Measurements from ENCODE around the gene PLXND1. TPM values are rescaled to one million over a fixed set of nuclear protein-coding genes. Genes with fewer than 3 reads are reported as not detected.

PLXND1 gene
- polyA plus RNA-seq, 1 donor = 51.2 TPM

DNA sequence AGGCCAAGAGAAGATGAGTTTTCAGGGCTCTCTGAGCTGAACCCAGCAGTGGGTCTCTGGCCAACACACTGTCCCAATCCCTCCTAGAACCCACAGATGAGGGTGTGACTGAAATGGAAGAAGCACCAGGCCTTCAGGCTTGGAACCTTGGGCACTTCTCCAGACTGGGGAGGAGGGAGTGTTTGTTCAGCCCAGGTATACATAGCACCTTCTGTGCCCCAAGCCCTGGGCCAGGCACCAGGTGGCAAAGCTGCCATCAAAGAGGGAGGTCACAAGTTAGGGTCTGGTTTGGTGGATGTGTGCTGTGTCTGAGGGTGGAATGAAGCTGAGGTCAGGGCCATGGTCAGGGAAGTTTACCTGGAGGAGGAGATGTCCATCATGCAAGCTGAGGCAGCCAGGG, 93.9 kb downstream of the PLXND1 start:
- H3K4me1 ChIP-seq (ENCODE audit: control insufficient read depth, insufficient read depth, low read length) = no peaks in the 10 kb centered on the region
- H3K27ac ChIP-seq (ENCODE audit: low read length) = no peak overlapping the region
- H3K36me3 ChIP-seq (ENCODE audit: control insufficient read depth, insufficient read depth, low read length) = peaks cover 57% of the 10 kb centered on the region
- no peaks in the 10 kb centered on the region for H3K27me3 ChIP-seq (ENCODE audit: control insufficient read depth, insufficient read depth, low read length)
- no peak overlapping the region for H3K4me3 ChIP-seq (ENCODE audit: low read length)
- DNase-seq = no peak
- no peaks in the 10 kb centered on the region for H3K9me3 ChIP-seq (ENCODE audit: control insufficient read depth, low read depth, low read length)

DNA sequence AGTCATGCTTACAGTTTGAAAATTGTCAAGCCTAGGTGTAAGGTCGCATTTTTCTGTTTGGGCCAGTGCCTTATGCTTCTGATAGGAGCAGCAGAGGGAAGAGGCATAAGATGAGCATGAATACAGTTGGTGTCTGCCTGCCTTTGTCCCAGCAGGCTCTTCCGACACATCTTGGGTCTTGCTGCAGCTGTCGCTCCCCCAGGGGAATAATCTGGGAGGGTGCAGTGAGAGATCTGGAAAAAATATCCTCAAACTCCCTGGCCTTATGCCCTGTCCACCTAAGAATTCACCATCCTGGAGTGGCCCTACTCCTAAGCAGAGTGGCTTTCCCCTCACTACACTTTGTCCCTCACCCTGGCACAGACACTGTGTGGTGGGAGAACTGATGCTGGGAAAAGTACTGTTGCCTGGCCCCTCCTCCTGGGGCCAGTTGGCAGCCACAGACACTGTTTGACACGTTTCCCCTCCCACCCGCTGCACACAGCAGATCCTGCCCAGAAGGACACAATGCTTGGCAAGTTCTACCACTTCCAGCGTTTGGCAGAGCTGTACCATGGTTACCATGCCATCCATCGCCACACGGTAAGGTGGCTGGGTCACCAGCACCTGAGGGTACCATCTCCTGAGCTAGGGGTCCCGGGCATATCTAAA, 99.2 kb downstream of the PLXND1 start:
- Histone ChIP-seq H3K27me3 (ENCODE audit: control insufficient read depth, insufficient read depth, low read length) (no peaks in the 10 kb centered on the region), H3K36me3 (ENCODE audit: control insufficient read depth, insufficient read depth, low read length) (peaks cover 68% of the 10 kb centered on the region), H3K4me1 (ENCODE audit: control insufficient read depth, insufficient read depth, low read length) (no peaks in the 10 kb centered on the region), H3K4me3 (ENCODE audit: low read length) (no peak overlapping the region), H3K27ac (ENCODE audit: low read length) (no peak overlapping the region), H3K9me3 (ENCODE audit: control insufficient read depth, low read depth, low read length) (no peaks in the 10 kb centered on the region)
- no peak for DNase-seq
- WGBS (ENCODE audit: insufficient coverage, low lambda C conversion rate) = 100% methylated on average over 1 of the region's 9 CpGs

DNA sequence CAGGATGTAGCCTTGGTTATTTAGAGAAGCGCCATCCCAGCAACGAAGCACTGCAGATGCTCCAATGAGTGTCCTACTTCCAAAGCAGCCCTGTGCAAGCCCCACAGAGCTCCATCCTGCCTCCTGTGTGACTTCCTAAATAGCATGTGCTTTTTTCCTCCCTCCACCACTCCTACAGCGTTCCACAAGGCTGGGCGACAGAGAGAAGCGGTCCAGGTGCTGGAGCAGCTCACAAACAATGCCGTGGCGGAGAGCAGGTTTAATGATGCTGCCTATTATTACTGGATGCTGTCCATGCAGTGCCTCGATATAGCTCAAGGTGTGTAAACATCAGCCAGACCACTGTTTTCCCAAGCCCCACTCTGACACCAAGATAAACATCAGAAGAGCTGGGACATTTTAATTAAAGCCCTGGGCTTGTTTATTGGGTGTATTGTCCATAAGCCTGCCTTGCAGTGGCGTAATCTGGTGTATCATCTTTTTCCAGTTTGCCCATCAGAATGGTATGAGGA, 100.2 kb downstream of the PLXND1 start:
- no peaks in the 10 kb centered on the region for H3K4me1 ChIP-seq (ENCODE audit: control insufficient read depth, insufficient read depth, low read length)
- H3K4me3 ChIP-seq (ENCODE audit: low read length) = no peak overlapping the region
- DNase-seq = no peak
- H3K27me3 ChIP-seq (ENCODE audit: control insufficient read depth, insufficient read depth, low read length) = no peaks in the 10 kb centered on the region
- H3K36me3 ChIP-seq (ENCODE audit: control insufficient read depth, insufficient read depth, low read length) = peaks cover 67% of the 10 kb centered on the region
- WGBS (ENCODE audit: insufficient coverage, low lambda C conversion rate) = no CpG with 5 or more reads among the region's 9 CpGs
- H3K27ac ChIP-seq (ENCODE audit: low read length) = no peak overlapping the region
- H3K9me3 ChIP-seq (ENCODE audit: control insufficient read depth, low read depth, low read length) = no peaks in the 10 kb centered on the region

DNA sequence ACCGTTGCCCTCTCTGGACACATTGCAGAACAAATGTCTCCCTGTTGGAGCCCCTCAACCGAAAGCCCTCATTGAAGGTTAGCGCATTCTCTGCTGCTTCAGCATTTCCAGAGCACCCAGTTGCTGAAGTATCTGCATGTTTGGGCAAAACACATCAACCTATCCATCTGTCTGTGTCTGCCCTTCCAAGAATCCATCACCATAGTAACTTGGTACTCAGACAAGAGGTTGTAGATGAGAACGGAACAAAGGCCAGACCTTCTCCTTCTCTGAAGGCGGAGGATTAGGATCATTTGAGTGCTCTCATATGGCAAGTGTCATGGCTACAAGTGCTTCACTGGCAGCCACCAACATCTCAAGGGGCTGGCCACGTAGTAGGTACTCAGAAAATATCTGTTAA, 101.1 kb downstream of the PLXND1 start:
- H3K27ac ChIP-seq (ENCODE audit: low read length) = no peak overlapping the region
- H3K4me1 ChIP-seq (ENCODE audit: control insufficient read depth, insufficient read depth, low read length) = no peaks in the 10 kb centered on the region
- H3K27me3 ChIP-seq (ENCODE audit: control insufficient read depth, insufficient read depth, low read length) = no peaks in the 10 kb centered on the region
- no peaks in the 10 kb centered on the region for H3K9me3 ChIP-seq (ENCODE audit: control insufficient read depth, low read depth, low read length)
- H3K4me3 ChIP-seq (ENCODE audit: low read length) = no peak overlapping the region
- 100% methylated on average over 1 of the region's 6 CpGs for WGBS (ENCODE audit: insufficient coverage, low lambda C conversion rate)
- H3K36me3 ChIP-seq (ENCODE audit: control insufficient read depth, insufficient read depth, low read length) = peaks cover 67% of the 10 kb centered on the region
- DNase-seq = no peak

Other genes with a start within 250 kb of the PLXND1 start
- gene EFCAB12, start 178.0 kb downstream of the PLXND1 start, polyA plus RNA-seq = 1.5 TPM
- 38.4 TPM for gene MBD4, start 166.7 kb downstream of the PLXND1 start, polyA plus RNA-seq
- gene IFT122, start 166.5 kb downstream of the PLXND1 start, polyA plus RNA-seq = 39.4 TPM
- gene RHO, start 78.0 kb downstream of the PLXND1 start, polyA plus RNA-seq = not detected
- gene H1-8, start 63.5 kb downstream of the PLXND1 start, polyA plus RNA-seq = not detected

Measured in large intestine (tissue), 3 donors.